GM18511 (cell line): ENCODE data around the gene CAMK2D.

ENCODE experiments used
- ATAC-seq: cut with Tn5 transposase; IDR thresholded peaks from one replicate; pipeline ENCODE4 v1.9.1; 2021; ENCODE audit warnings: mild to moderate bottlenecking, moderate library complexity; ENCODE audit not compliant: unreplicated experiment

The CAMK2D gene

GRCh38 chr4:113496698-113497097, 264.8 kb downstream of the CAMK2D start:
- no peak for ATAC-seq

GRCh38 chr4:113495790-113496189, 265.7 kb downstream of the CAMK2D start:
- no peak for ATAC-seq

GRCh38 chr4:113483131-113483530, 278.4 kb downstream of the CAMK2D start:
- ATAC-seq = no peak

- no peak for ATAC-seq
Observed at GRCh38 chr4:113482325-113482724, 279.2 kb downstream of the CAMK2D start.

GRCh38 chr4:113481820-113482219, 279.7 kb downstream of the CAMK2D start:
- ATAC-seq = no peak

GRCh38 chr4:113480109-113480508, 281.4 kb downstream of the CAMK2D start:
- ATAC-seq = no peak

GRCh38 chr4:113478032-113478431, 283.5 kb downstream of the CAMK2D start:
- ATAC-seq = no peak

GRCh38 chr4:113476800-113477199, 284.7 kb downstream of the CAMK2D start:
- no peak for ATAC-seq

GRCh38 chr4:113474017-113474416, 287.5 kb downstream of the CAMK2D start:
- no peak for ATAC-seq

GRCh38 chr4:113472864-113473263, 288.7 kb downstream of the CAMK2D start:
- ATAC-seq = no peak

- ATAC-seq = no peak
Observed at GRCh38 chr4:113471146-113471860, 290.2 kb downstream of the CAMK2D start.

- no peak for ATAC-seq
Observed at GRCh38 chr4:113469926-113470325, 291.6 kb downstream of the CAMK2D start.

- ATAC-seq = no peak
Observed at GRCh38 chr4:113469023-113469390, 292.5 kb downstream of the CAMK2D start.

- no peak for ATAC-seq
Observed at GRCh38 chr4:113468165-113469022, 293.1 kb downstream of the CAMK2D start.

- no peak for ATAC-seq
Observed at GRCh38 chr4:113467581-113467980, 294.0 kb downstream of the CAMK2D start.

- ATAC-seq = no peak
Observed at GRCh38 chr4:113462286-113462685, 299.3 kb downstream of the CAMK2D start.

- ATAC-seq = no peak
Observed at GRCh38 chr4:113461281-113461680, 300.3 kb downstream of the CAMK2D start.

- ATAC-seq = no peak
Observed at GRCh38 chr4:113457886-113458285, 303.7 kb downstream of the CAMK2D start.

- no peak for ATAC-seq
Observed at GRCh38 chr4:113457121-113457520, 304.4 kb downstream of the CAMK2D start.

GRCh38 chr4:113455061-113455460, 306.5 kb downstream of the CAMK2D start:
- ATAC-seq = no peak

- no peak for ATAC-seq
Observed at GRCh38 chr4:113452868-113453620, 308.5 kb downstream of the CAMK2D start.
